ENCODE measurements around the gene CIDEB. TPM values are rescaled to one million over a fixed set of nuclear protein-coding genes. Genes with fewer than 3 reads are reported as not detected.
A peak's percentile ranks its signal among the peaks of the same experiment; 100 is the strongest.

CIDEB gene
- polyA plus RNA-seq, 4 donors: 20.2 to 28.4 (median 24.5) TPM

GRCh38 chr14:24314377-24315193, 6.8 kb upstream of the CIDEB start:
- DNase-seq (ENCODE audit: low read depth in 4 of 4, low spot score in 3 of 4): no peak

GRCh38 chr14:24313913-24314312, 6.1 kb upstream of the CIDEB start:
- no peak for DNase-seq (ENCODE audit: low read depth in 4 of 4, low spot score in 3 of 4)

GRCh38 chr14:24312736-24313507, 5.1 kb upstream of the CIDEB start:
- no peak for DNase-seq (ENCODE audit: low read depth in 4 of 4, low spot score in 3 of 4)

DNA sequence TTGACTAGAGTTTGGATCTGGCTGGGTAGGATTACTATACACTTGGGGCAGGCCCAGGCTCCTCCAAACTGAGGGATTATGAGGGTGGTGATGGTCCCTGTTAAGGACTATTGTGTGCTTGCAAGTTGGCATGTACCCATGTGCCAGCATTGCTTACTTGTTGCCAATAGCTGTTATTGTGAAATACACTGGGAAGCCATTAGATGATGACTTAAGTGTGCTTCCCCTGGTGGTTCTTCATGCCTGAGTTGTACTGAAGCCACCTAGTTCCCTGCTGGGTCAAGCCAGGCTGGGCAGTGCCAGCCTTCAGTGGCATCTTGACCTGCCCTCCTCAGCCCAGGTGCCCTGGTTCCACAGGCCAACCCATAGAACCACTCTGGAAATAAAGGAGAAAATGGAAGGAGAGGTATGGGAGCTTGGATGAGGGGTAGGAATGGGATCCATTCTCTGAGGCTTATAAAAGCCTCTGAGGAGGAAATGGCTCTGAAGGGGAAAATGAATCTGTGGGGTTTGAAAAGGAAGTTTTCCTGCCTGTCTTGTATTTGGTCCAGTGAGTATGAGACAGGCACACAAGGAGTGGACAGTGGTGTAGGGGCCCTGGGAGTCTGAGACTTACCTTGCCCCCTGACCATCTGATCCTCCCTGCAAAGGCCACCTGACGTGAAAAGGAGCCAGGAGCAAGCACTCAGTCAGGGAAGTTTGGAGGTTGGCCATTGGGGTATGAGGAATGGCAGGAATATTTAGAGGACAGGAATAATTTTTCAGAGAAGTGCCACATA, 4.2 kb upstream of the CIDEB start:
- DNase-seq (ENCODE audit: low read depth in 4 of 4, low spot score in 3 of 4): no peak

DNA sequence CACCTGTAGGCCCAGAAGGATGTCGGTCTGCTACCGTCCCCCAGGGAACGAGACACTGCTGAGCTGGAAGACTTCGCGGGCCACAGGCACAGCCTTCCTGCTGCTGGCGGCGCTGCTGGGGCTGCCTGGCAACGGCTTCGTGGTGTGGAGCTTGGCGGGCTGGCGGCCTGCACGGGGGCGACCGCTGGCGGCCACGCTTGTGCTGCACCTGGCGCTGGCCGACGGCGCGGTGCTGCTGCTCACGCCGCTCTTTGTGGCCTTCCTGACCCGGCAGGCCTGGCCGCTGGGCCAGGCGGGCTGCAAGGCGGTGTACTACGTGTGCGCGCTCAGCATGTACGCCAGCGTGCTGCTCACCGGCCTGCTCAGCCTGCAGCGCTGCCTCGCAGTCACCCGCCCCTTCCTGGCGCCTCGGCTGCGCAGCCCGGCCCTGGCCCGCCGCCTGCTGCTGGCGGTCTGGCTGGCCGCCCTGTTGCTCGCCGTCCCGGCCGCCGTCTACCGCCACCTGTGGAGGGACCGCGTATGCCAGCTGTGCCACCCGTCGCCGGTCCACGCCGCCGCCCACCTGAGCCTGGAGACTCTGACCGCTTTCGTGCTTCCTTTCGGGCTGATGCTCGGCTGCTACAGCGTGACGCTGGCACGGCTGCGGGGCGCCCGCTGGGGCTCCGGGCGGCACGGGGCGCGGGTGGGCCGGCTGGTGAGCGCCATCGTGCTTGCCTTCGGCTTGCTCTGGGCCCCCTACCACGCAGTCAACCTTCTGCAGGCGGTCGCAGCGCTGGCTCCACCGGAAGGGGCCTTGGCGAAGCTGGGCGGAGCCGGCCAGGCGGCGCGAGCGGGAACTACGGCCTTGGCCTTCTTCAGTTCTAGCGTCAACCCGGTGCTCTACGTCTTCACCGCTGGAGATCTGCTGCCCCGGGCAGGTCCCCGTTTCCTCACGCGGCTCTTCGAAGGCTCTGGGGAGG, 3.1 kb upstream of the CIDEB start, which contains the start of gene LTB4R:
LTB4R (plus strand) TSS at position 857 of the 959 bp plus-strand sequence. CDS start 4,150 bp downstream, outside the sequence.
- no peak for DNase-seq (ENCODE audit: low read depth in 4 of 4, low spot score in 3 of 4)

GRCh38 chr14:24310265-24310645, 2.5 kb upstream of the CIDEB start:
- DNase-seq (ENCODE audit: low read depth in 4 of 4, low spot score in 3 of 4): no peak

- no peak for DNase-seq (ENCODE audit: low read depth in 4 of 4, low spot score in 3 of 4)
Measured at GRCh38 chr14:24309538-24310264, 1.9 kb upstream of the CIDEB start, which contains the start of gene LTB4R2. LTB4R2 (plus strand) TSS chr14:24310140; CDS start chr14:24310665, 525 bp downstream.

- DNase-seq (ENCODE audit: low read depth in 4 of 4, low spot score in 3 of 4): no peak
Measured at GRCh38 chr14:24308342-24309124, 756 bp upstream of the CIDEB start.

DNA sequence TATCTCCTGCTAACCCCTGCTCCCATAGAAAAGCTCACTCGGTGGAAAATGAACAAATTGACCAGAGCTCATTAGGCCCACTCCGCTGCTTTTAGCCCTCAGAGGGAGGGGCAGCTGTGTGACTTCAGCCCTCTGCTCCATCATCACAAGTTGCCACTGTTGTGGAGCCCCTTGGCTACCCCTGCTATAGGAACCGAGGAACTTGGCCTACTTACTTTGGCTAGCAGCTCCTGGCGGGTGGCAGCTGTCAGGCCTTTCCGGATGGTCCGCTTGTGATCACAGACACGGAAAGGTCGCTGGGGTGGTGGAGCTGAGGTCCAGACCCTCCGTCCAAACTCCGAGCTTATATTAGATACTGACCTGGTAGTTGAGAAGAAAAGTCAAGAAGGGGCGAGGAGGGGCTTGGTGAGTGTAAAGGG, 612 bp downstream of the CIDEB start:
- no peak for DNase-seq (ENCODE audit: low read depth in 4 of 4, low spot score in 3 of 4)

- DNase-seq (ENCODE audit: low read depth in 4 of 4, low spot score in 3 of 4): no peak
Measured at GRCh38 chr14:24304019-24304387, 3.8 kb downstream of the CIDEB start.

GRCh38 chr14:24300326-24300980, 7.3 kb downstream of the CIDEB start:
- DNase-seq (ENCODE audit: low read depth in 4 of 4, low spot score in 3 of 4): no peak

- peak; percentile 75 to 85 (median 78) for DNase-seq (ENCODE audit: low read depth in 4 of 4, low spot score in 3 of 4)
Measured at GRCh38 chr14:24299255-24300191, 8.3 kb downstream of the CIDEB start, which contains the start of the genes DHRS1 and NOP9. DHRS1 (minus strand) TSS chr14:24299780; CDS start chr14:24299106, 674 bp downstream. NOP9 (plus strand) TSS chr14:24299850; CDS start chr14:24299955, 105 bp downstream.

DNA sequence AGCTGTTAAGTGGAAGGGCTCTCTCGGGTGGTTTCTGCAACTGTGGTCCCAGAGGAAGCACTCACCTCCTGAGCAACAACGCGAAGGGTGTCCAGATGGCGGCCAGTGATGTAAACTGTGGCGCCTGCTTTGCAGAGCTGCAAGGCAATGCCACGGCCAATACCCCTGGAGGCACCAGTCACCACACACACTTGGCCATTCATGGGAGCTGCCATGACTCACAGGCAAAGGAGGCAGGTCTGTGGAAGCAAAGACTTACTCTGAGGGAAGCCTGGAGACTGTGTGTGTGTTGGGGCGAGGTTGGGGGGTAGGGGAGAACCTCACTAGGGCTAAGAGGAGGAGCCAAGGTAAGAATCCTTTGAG, 8.9 kb downstream of the CIDEB start:
- no peak for DNase-seq (ENCODE audit: low read depth in 4 of 4, low spot score in 3 of 4)

GRCh38 chr14:24297190-24297964, 10.4 kb downstream of the CIDEB start:
- DNase-seq (ENCODE audit: low read depth in 4 of 4, low spot score in 3 of 4): no peak

DNA sequence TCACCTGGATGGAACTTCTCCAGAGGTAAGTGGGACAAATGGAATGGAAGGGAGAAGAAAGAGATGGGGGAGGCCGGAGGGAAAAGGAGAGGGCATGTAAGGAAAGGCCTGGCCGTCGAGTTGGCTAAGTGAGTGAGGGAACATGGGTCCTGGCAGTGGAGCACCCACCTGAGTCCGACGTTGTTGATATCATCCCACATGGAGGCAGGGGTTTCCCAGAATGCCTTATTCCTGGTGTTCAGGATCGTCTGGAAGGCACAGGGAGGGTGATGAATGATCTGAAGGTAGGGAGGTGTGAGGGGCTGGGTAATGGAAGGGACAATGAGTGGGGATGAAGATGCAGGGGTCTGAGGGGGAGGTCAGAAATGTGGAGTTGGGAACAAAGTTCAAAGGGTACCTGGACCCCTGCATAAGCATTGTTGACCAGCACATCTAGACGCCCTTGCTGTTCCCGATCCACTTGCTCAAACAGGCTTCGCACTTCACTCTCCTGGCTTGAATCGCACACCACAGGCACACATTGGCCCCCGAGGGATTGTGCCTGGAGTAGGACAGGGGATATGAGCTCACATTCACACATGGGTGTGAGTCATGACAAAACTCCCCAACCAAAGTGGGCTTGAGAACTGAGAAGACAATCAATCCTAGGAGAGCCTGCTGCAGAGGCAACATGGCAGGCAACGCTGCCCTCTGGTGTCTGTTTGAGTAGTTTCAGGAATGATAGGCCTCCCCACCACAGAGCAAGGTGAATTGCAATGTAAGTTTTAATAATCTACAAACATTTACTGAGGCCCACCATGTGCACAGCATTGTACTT, 11.2 kb downstream of the CIDEB start:
- no peak for DNase-seq (ENCODE audit: low read depth in 4 of 4, low spot score in 3 of 4)

Measured in left renal pelvis (tissue), 4 donors.